Measurements from ENCODE around the gene ISM1.

ISM1 gene

GRCh38 chr20:13321416-13321815 is 100.3 kb downstream of the ISM1 start:
- DNase-seq (ENCODE audit: low read depth), result no peak
- no peak for TF ChIP-seq CTCF (conservative IDR thresholded peaks at IDR 0.05; ENCODE audit: low read depth, low read length)

GRCh38 chr20:13322198-13322597 is 101.1 kb downstream of the ISM1 start:
- DNase-seq (ENCODE audit: low read depth), result no peak
- H3K4me3 ChIP-seq (ENCODE audit: low read length), result no peak overlapping the region
- no peak for TF ChIP-seq CTCF (conservative IDR thresholded peaks at IDR 0.05; ENCODE audit: low read depth, low read length)

More at GRCh38 chr20:13321416-13321815, 100.3 kb downstream of the ISM1 start:
- H3K4me3 ChIP-seq (ENCODE audit: low read length), result no peak overlapping the region

- no peak for DNase-seq (ENCODE audit: low read depth)
Observed at GRCh38 chr20:13322621-13323020, 101.5 kb downstream of the ISM1 start.

GRCh38 chr20:13325033-13325432 is 104.0 kb downstream of the ISM1 start:
- DNase-seq (ENCODE audit: low read depth), result peak; percentile 1
- TF ChIP-seq CTCF (conservative IDR thresholded peaks at IDR 0.05; ENCODE audit: low read depth, low read length), result peak; percentile 72
- no peak overlapping the region for H3K4me3 ChIP-seq (ENCODE audit: low read length)

More at GRCh38 chr20:13322621-13323020, 101.5 kb downstream of the ISM1 start:
- H3K4me3 ChIP-seq (ENCODE audit: low read length), result no peak overlapping the region
- TF ChIP-seq CTCF (conservative IDR thresholded peaks at IDR 0.05; ENCODE audit: low read depth, low read length), result no peak

- no peak overlapping the region for H3K4me3 ChIP-seq (ENCODE audit: low read length)
- TF ChIP-seq CTCF (conservative IDR thresholded peaks at IDR 0.05; ENCODE audit: low read depth, low read length), result no peak
- no peak for DNase-seq (ENCODE audit: low read depth)
Observed at GRCh38 chr20:13325796-13326340, 104.8 kb downstream of the ISM1 start.

GRCh38 chr20:13331536-13331935 is 110.5 kb downstream of the ISM1 start:
- no peak for TF ChIP-seq CTCF (conservative IDR thresholded peaks at IDR 0.05; ENCODE audit: low read depth, low read length)
- DNase-seq (ENCODE audit: low read depth), result no peak
- H3K4me3 ChIP-seq (ENCODE audit: low read length), result no peak overlapping the region

GRCh38 chr20:13333036-13333435 is 112.0 kb downstream of the ISM1 start:
- no peak overlapping the region for H3K4me3 ChIP-seq (ENCODE audit: low read length)
- no peak for DNase-seq (ENCODE audit: low read depth)
- no peak for TF ChIP-seq CTCF (conservative IDR thresholded peaks at IDR 0.05; ENCODE audit: low read depth, low read length)

All from retinal pigment epithelial cell (primary cell).